ENCODE data around the gene FCRL3.

Gene FCRL3

DNA sequence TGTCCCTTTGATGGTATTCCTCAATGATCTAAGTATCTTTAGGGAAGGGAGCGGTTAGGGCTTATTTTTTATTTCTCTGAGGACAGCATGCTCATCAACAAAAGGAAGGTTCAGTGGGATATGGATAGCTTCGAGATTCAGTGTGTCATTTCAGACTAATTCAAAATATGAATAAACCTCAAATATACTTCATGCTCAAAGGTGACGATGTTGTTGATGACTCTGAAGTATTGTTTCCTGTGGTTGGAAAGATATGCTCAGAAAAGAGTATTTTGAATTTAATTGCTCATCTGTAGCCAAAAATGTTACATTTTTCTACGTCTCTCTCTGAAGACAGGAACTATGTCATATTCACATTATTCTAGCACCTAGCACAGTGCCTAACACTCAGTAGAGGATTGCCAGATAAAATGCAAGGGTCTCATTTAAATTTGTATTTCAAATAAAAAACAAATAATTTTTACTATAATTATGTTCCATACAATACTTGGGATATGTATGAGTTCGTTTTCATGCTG is 1.8 kb upstream of the FCRL3 start:
- no peak overlapping the region for H3K4me3 ChIP-seq (ENCODE audit: low read depth, low read length)
- DNase-seq (ENCODE audit: low read depth): no peak
- TF ChIP-seq, protein P1, sequence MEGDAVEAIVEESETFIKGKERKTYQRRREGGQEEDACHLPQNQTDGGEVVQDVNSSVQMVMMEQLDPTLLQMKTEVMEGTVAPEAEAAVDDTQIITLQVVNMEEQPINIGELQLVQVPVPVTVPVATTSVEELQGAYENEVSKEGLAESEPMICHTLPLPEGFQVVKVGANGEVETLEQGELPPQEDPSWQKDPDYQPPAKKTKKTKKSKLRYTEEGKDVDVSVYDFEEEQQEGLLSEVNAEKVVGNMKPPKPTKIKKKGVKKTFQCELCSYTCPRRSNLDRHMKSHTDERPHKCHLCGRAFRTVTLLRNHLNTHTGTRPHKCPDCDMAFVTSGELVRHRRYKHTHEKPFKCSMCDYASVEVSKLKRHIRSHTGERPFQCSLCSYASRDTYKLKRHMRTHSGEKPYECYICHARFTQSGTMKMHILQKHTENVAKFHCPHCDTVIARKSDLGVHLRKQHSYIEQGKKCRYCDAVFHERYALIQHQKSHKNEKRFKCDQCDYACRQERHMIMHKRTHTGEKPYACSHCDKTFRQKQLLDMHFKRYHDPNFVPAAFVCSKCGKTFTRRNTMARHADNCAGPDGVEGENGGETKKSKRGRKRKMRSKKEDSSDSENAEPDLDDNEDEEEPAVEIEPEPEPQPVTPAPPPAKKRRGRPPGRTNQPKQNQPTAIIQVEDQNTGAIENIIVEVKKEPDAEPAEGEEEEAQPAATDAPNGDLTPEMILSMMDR (IDR thresholded peaks at IDR 0.05; ENCODE audit: low read depth, low read length, missing control alignments): no peak

DNA sequence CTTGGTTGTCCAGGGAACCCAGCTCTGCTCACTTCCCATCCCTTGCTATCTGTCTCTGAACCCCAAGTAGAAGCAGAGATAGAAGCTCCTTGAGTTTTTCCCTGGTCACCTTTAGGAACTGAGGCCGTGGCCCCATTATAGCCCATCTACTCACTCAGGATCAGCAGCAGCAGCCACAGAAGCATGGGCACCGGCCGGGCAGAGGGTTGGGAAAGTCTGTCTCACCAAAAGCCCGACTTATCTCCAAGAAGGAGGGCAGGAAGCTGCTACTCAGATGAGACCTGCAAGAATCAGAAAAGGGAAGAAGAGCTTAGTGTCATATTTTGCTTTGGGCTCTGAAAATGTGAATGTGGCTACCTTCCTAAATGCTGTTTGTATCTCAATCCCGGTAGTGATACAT is 264 bp downstream of the FCRL3 start:
- DNase-seq (ENCODE audit: low read depth): no peak
- TF ChIP-seq, protein P1 (IDR thresholded peaks at IDR 0.05; ENCODE audit: low read depth, low read length, missing control alignments): no peak
- H3K4me3 ChIP-seq (ENCODE audit: low read depth, low read length): no peak overlapping the region

DNA sequence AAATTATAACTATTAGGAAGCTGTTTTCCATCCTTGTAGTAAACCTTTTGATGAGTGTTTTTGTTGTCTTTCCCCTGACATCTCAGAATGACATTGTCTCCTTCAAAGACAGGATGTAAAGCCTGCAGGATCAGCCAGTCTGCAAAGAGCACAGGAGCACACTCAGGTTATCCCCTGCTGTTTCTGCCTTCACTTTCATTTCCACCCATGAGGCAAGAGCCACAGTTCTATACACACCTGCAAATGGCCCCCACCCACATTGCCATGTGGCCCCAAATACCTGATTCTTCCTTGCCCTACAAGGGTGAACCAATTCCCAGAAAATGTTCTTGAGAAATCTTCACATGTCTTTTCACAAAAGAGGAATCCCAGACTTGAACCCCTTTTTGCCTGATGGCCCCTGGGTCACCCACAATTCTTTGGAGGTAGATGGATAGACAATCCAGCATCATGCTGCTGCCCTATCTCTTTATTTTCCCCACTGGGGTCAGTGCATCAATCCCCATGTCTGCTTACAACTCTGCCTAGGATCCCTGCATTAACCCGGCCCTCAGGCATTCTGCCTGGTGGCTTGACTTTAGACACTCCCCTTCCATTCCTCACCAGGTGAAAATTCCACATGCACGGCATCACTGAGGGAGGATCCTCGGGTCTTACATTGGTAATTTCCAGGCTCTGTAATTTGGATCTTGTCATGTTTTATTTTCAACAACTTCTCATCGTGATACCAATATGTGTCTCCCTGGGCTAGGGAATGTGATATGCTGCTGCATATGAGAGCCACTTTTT is 2.6 kb downstream of the FCRL3 start:
- no peak for DNase-seq (ENCODE audit: low read depth)
- TF ChIP-seq, protein P1 (IDR thresholded peaks at IDR 0.05; ENCODE audit: low read depth, low read length, missing control alignments): no peak
- no peak overlapping the region for H3K4me3 ChIP-seq (ENCODE audit: low read depth, low read length)

DNA sequence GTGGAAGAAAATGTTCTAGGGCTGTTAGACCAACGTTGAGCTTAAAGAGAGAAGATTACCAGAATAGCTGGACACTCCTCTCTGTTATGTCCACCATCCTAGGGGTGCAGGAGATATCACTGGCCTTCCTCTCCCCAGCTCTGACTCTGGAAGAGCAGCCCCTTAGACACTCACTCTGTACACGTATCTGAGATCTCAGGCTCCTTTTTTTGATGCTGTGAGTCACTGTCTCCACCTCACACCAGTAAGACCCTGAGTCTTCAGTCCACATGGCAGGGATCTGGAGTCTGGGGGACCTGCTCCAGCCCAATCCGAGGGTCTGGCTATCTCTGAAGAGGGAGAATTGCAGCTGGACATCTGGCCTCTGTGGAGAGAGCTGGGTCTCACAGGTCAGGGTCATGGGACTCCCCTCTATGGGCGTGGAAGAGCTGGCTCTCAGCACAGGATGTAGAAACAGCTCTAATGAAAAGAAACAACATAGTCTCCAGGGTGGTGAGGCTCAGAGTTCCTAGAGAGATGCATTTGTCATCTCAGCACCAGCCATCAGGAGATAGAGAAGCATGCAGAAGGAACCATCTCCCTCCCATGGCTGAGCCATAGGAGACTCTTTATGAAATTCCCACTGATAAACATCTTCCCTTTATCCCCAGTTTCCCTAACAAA is 3.5 kb downstream of the FCRL3 start:
- no peak overlapping the region for H3K4me3 ChIP-seq (ENCODE audit: low read depth, low read length)
- DNase-seq (ENCODE audit: low read depth): no peak
- TF ChIP-seq, protein P1 (IDR thresholded peaks at IDR 0.05; ENCODE audit: low read depth, low read length, missing control alignments): no peak

DNA sequence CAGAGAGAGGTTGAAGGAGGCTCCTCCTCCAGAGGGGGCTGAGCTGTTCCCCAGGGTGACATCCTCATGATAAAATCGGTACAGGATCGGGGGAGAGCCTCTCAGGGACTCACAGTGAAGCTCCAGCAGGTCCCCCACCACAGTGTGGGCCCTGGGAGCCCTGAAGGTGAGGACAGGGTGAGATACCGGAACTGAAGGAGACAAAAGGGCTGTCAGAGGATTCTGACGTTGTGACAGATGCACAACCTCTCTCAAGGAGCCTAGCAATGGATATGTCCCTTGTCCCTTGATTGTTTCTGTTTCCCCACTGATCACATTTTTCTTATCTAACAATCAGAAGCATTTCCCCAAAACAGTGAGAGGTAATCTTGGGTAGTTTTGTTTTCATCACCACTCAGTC is 5.2 kb downstream of the FCRL3 start:
- DNase-seq (ENCODE audit: low read depth): no peak
- TF ChIP-seq, protein P1 (IDR thresholded peaks at IDR 0.05; ENCODE audit: low read depth, low read length, missing control alignments): no peak
- no peak overlapping the region for H3K4me3 ChIP-seq (ENCODE audit: low read depth, low read length)

DNA sequence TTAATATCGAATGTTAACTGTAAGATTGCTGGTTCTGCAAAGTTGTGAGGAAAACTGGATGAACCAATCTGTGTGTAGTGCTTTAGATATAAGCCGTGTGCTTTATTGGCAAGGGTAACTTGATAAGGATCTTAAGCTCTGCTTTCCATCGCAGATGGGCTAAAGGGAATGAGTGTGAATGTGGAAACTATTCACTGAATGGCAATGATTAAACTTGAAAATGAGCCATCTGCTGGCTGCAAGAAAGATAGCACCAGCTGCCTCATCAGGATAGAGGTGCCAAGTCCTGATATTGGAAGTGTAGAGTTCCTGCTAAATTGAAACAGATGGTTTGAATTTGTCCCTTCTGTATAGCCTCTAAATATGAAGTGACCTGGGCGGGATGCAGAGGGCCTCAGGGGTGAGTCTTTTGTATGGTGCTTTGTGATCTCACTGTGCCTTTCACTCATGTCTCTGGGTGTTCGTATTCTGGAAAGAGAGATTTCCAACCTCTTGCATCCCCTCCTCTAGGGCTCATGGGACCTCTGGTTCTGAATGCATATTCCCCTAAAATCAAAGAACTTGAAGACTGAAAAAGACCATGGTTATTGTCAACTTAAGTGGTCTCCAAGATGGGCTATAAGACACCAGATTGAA is 9.2 kb downstream of the FCRL3 start:
- no peak for DNase-seq (ENCODE audit: low read depth)
- TF ChIP-seq, protein P1 (IDR thresholded peaks at IDR 0.05; ENCODE audit: low read depth, low read length, missing control alignments): peak; percentile 75
- no peak overlapping the region for H3K4me3 ChIP-seq (ENCODE audit: low read depth, low read length)
